HG03280 (cell line): ENCODE measurements around the gene F10.

Experiments used
- ATAC-seq: cut with Tn5 transposase; IDR thresholded peaks from one replicate; pipeline ENCODE4 v1.9.1; 2021; ENCODE audit warnings: mild to moderate bottlenecking, moderate library complexity; ENCODE audit not compliant: unreplicated experiment

The F10 gene

GRCh38 chr13:113129921-113130750 is 7.5 kb downstream of the F10 start:
- no peak for ATAC-seq

- ATAC-seq: no peak
These were observed 12.7 kb downstream of the F10 start for GRCh38 chr13:113135281-113135760.

- ATAC-seq: no peak
These were observed 15.2 kb downstream of the F10 start for GRCh38 chr13:113137691-113138298.

- ATAC-seq: no peak
These were observed 16.4 kb downstream of the F10 start for GRCh38 chr13:113138792-113139551.

DNA sequence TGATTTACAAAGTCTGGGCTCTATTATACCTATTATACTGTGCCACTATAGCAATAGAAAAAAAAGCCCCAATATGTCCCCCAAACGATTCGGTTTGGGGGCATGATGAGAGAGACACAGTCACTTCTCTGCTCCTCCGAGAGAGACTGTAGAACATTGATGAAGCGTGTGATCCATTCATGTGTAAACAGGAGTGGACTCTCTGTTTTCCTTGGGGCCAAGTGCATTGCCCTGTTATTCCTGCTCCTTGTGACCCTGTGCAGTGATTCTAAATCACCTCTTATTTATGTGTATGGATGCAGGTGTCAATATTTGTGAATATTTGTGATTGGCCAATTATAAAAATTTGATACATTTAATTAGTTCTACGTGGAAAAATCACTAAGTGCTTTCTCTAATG is 17.0 kb downstream of the F10 start:
- ATAC-seq: no peak

GRCh38 chr13:113140677-113141600 is 18.3 kb downstream of the F10 start:
- no peak for ATAC-seq

DNA sequence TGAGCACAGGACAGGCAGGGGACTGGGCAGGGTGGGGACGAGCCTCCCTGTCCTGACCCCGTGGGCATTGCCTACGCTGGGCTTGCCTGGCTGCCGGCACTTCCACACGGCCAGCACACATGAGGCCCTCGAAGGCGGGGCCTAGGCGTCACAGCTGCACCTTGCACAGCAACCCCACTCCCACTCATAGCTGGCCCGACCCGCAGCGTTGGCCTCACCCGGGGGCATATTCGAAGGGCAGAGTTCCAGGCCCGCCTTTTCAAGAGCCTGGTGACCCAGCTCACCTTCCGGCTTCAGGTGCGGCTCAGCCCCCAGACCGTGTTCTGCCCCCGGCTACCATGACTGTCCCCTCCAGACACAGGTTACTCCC is 19.0 kb downstream of the F10 start:
- no peak for ATAC-seq

GRCh38 chr13:113142876-113143275 is 20.3 kb downstream of the F10 start:
- no peak for ATAC-seq

GRCh38 chr13:113143466-113144254 is 21.1 kb downstream of the F10 start:
- ATAC-seq: no peak

DNA sequence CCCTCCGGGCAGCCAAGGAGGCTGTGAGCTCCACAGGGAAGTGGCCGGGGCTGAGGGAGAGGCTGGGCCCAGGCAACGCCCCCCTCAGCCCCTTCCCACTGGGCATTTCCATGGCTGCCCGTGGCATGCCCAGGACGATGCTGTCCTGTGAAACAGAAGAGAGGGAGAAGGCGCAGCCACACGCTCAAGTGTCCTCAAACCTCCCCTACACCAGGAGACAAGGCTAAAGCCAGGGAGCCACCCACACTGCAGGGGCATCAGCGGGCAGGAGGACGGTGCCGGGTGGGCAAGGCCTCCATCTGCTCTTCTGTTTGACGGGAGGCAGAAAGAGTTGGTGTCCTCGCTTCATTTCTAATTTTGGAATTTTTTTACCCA is 21.6 kb downstream of the F10 start:
- ATAC-seq: no peak

GRCh38 chr13:113145496-113145895 is 22.9 kb downstream of the F10 start:
- ATAC-seq: no peak

DNA sequence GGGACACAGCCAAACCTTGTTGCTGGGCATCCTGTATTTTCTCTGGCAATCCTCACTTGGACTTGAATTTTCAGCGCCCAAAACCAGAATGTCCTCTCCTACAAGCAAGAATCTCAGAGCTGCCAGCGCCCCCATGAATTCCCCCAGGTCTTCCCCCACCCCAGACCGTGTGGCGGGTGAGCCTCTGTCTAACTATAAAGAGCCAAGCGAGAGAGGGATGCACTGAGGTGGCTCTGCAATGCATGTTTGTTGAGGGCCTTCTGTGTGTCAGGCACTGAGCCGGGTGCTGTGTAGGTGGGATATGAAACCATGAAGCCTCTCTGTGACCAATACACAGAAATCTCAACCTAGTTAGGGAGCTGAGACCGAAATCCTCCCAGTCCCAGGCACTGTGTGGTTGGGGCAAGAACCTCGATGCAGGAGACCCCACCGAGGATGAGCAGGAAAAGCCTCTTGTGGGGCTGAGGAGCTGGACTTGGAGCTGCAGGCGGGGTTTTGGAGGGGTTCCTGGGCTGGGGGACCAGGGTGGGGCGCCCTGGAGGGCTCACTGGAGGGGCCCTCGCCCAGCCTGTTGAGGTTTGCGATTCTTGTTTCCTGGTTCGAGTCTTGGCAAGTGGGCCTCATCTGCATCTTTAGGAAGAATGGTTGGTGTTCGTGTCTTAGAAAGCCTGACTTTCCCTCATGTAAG is 23.5 kb downstream of the F10 start:
- no peak for ATAC-seq

DNA sequence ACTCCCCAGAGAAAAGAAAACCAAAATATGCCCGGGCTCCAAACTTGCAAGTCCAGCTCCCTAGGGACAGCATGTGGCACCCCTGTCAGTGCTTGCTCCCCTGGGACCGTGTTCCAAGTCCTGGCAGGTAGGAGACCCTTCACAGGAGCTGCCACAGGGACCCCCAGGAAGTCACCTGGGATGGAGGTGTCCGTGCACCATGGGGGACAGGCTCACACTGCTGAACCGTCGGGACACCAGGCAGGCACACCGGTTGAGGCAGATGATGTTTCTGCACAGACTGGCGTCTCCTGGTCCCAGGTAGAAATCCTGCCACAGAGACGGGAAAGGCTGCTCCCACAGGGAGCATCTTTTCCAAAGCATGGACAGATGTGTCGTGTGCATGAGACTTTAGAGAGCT is 24.2 kb downstream of the F10 start:
- no peak for ATAC-seq

DNA sequence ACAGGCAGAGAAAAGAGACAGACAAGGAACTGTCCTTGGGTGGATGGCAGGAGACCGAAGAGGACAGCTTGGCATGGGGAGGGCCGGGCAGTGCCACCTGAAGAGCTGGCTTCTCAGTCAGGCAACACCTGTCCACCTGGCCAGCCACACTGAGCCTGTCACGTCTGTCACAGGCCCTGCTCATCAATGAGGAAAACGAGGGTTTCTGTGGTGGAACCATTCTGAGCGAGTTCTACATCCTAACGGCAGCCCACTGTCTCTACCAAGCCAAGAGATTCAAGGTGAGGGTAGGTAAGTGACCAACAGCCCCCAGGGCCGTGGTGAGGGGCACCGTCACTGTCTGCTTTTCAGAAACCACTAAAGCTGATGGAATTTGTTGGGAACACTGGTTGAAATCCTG is 24.6 kb downstream of the F10 start:
- ATAC-seq: no peak

DNA sequence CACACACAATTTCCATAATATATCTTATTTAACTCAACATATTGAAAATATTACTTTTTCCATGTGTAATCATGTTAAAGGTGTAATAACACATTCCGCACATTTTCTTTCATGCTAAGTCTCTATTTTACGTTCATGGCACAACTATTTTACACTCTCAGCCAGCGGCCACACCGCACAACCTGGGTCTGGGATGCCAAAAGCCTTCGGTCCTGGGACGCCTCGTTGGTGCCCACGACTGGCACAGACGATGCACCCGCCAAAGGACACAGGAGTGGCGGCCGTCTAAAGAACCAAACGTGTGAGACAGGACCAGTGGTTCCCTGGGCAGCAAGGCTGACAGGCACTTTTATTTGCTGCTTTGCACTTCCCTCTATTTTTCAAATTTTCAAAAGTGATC is 25.8 kb downstream of the F10 start:
- no peak for ATAC-seq

DNA sequence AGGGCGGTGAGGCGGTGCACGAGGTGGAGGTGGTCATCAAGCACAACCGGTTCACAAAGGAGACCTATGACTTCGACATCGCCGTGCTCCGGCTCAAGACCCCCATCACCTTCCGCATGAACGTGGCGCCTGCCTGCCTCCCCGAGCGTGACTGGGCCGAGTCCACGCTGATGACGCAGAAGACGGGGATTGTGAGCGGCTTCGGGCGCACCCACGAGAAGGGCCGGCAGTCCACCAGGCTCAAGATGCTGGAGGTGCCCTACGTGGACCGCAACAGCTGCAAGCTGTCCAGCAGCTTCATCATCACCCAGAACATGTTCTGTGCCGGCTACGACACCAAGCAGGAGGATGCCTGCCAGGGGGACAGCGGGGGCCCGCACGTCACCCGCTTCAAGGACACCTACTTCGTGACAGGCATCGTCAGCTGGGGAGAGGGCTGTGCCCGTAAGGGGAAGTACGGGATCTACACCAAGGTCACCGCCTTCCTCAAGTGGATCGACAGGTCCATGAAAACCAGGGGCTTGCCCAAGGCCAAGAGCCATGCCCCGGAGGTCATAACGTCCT is 26.4 kb downstream of the F10 start:
- no peak for ATAC-seq

GRCh38 chr13:113149711-113150549 is 27.3 kb downstream of the F10 start:
- ATAC-seq: no peak
